IgD-negative memory B cell (primary cell): Measurements from ENCODE around the gene RFC4. TPM values are rescaled to one million over a fixed set of nuclear protein-coding genes. Genes with fewer than 3 reads are reported as not detected.
"Not testable (repeated sequence)": the region's sequence is repeated elsewhere in the genome, so short reads cannot be mapped to it uniquely, and the experiment has no call there.

Source experiments
- H3K27ac Mint-ChIP-seq, 3 donors: one replicate each; pipeline ENCODE4 v1.8.0; 2020 to 2022; ENCODE audit warnings: mild to moderate bottlenecking in 3 of 3, mixed read lengths in 3 of 3, moderate library complexity in 1 of 3
- H3K27me3 Mint-ChIP-seq: one replicate; pipeline ENCODE4 v1.8.0; 2021; ENCODE audit warnings: mixed read lengths
- H3K36me3 Mint-ChIP-seq: one replicate; pipeline ENCODE4 v1.8.0; 2020; ENCODE audit warnings: mild to moderate bottlenecking, mixed read lengths
- H3K4me1 Mint-ChIP-seq, 3 donors: one replicate each; pipeline ENCODE4 v1.8.0; 2020 to 2022; ENCODE audit warnings: mixed read lengths in 3 of 3, mild to moderate bottlenecking in 1 of 3
- H3K4me3 Mint-ChIP-seq, 4 donors: one replicate each; pipeline ENCODE4 v1.8.0; 2020 to 2022; ENCODE audit warnings: mild to moderate bottlenecking in 4 of 4, mixed read lengths in 4 of 4, moderate library complexity in 3 of 4
- H3K9me3 Mint-ChIP-seq, 3 donors: one replicate each; pipeline ENCODE4 v1.8.0; 2020 to 2021; ENCODE audit warnings: mixed read lengths in 3 of 3, mild to moderate bottlenecking in 1 of 3
- polyA plus RNA-seq: library from polyadenylated mRNA; unstranded; fragments of 300-500 nt; fragmentation: Illumina TruSeq; gene quantifications from one replicate; pipeline ENCODE4 v1.2.3, GENCODE V29; 2021

Gene RFC4
- polyA plus RNA-seq, 1 donor from 2014 or later: 25.0 TPM

- H3K36me3 Mint-ChIP-seq: no peaks in the 10 kb centered on the region
- no peaks in the 10 kb centered on the region for H3K9me3 Mint-ChIP-seq
- no peaks in the 10 kb centered on the region for H3K27me3 Mint-ChIP-seq
- H3K4me3 Mint-ChIP-seq: no peak overlapping the region
- no peaks in the 10 kb centered on the region for H3K4me1 Mint-ChIP-seq
- H3K27ac Mint-ChIP-seq: no peak overlapping the region
These were observed 7.8 kb upstream of the RFC4 start for GRCh38 chr3:186814100-186814499.

DNA sequence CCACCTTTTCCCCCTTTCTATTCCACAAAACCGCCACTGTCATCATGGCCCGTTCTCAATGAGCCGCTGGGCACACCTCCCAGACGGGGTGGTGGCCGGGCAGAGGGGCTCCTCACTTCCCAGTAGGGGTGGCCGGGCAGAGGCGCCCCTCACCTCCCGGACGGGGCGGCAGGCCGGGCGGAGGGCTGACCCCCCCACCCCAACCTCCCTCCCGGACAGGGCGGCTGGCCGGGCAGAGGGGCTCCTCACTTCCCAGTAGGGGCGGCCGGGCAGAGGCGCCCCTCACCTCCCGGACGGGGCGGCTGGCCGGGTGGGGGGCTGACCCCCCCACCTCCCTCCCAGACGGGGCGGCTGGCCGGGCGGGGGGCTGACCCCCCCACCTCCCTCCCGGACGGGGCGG, 5.0 kb upstream of the RFC4 start:
- H3K9me3 Mint-ChIP-seq, H3K4me3 Mint-ChIP-seq, H3K27me3 Mint-ChIP-seq: not testable (repeated sequence)

GRCh38 chr3:186810336-186810996, 4.2 kb upstream of the RFC4 start:
- Mint-ChIP-seq H3K27me3 (no peaks in the 10 kb centered on the region), H3K36me3 (no peaks in the 10 kb centered on the region), H3K9me3 (no peaks in the 10 kb centered on the region), H3K4me1 (peaks cover 6 to 9% (median 7%) of the 10 kb centered on the region in 3 donors), H3K4me3 (no peak overlapping the region), H3K27ac (no peak overlapping the region)

More for the DNA sequence above, 5.0 kb upstream of the RFC4 start:
- H3K36me3 Mint-ChIP-seq, H3K27ac Mint-ChIP-seq, H3K4me1 Mint-ChIP-seq: not testable (repeated sequence)

GRCh38 chr3:186807231-186807630, 949 bp upstream of the RFC4 start:
- H3K9me3 Mint-ChIP-seq: no peaks in the 10 kb centered on the region
- no peaks in the 10 kb centered on the region for H3K27me3 Mint-ChIP-seq
- H3K27ac Mint-ChIP-seq: peak overlapping the region; percentile 87 to 96 (median 93)
- peaks cover 2% of the 10 kb centered on the region for H3K36me3 Mint-ChIP-seq
- peak overlapping the region; percentile 96 to 99 (median 98) for H3K4me3 Mint-ChIP-seq
- peaks cover 7 to 16% (median 10%) of the 10 kb centered on the region in 3 donors for H3K4me1 Mint-ChIP-seq

DNA sequence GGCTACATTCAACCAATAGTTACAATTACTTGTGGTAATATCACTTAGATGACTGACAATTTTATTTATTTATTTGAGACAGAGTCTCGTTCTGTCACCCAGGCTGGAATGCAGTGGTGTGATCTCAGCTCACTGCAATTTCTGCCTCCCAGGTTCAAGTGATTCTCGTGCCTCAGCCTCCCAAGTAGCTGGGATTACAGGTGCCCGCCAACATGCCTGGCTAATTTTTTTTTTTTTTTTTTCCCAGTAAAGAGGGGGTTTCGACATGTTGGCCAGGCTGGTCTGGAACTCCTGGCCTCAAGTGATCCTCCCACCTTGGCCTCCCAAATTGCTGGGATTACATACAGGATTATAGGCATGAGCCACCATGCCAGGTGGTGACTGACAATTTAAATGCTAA, 2.8 kb downstream of the RFC4 start:
- peaks cover 10 to 26% (median 20%) of the 10 kb centered on the region in 3 donors for H3K4me1 Mint-ChIP-seq
- H3K27ac Mint-ChIP-seq, H3K27me3 Mint-ChIP-seq: not testable (repeated sequence)

GRCh38 chr3:186802701-186803100, 3.6 kb downstream of the RFC4 start:
- Mint-ChIP-seq H3K27ac (peak overlapping the region in 1 of 3 donors; percentile 65), H3K4me1 (peaks cover 10 to 26% (median 20%) of the 10 kb centered on the region in 3 donors), H3K36me3 (peaks cover 2% of the 10 kb centered on the region), H3K27me3 (no peaks in the 10 kb centered on the region), H3K9me3 (no peaks in the 10 kb centered on the region), H3K4me3 (peak overlapping the region in 1 of 4 donors; percentile 57)

More for the DNA sequence above, 2.8 kb downstream of the RFC4 start:
- not testable (repeated sequence) for H3K9me3 Mint-ChIP-seq, H3K36me3 Mint-ChIP-seq
- peak overlapping the region in 1 of 4 donors; percentile 32 for H3K4me3 Mint-ChIP-seq

GRCh38 chr3:186800285-186800684, 6.0 kb downstream of the RFC4 start:
- no peaks in the 10 kb centered on the region for H3K27me3 Mint-ChIP-seq
- H3K4me3 Mint-ChIP-seq: peak overlapping the region in 1 of 4 donors; percentile 88
- peaks cover 2% of the 10 kb centered on the region for H3K36me3 Mint-ChIP-seq
- peak overlapping the region in 2 of 3 donors; percentile 25 to 59 for H3K27ac Mint-ChIP-seq
- H3K4me1 Mint-ChIP-seq: peaks cover 3 to 15% (median 14%) of the 10 kb centered on the region in 3 donors
- H3K9me3 Mint-ChIP-seq: no peaks in the 10 kb centered on the region

DNA sequence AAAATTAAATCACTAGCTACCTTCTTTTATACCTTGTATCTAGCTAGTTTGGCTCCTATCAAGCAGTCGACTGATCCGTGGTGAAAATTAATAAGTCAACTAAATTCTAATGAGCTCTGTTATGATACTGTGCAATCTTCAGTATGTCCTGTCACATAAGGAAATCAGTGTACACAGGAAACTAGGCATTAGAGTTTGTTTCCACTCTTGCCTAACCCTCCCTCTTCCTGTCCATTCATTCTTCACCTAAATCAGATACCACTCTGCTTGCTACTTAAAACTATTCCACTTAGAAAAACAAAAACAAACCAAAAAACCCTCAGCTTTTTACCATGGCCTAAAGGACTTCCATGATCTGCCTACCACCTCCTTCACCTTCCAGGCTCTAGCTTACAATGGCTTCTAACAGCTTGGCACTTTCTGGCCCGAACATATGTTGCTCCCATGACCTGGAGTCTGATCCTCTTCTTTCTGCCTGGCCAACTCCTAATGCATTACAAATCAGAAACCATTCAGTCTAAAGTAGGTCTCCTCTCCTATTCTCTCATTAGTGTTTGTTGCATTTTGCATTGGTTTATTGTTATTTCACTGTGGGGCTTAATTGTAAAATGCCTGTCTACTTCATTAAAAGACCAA, 7.9 kb downstream of the RFC4 start:
- peaks cover 2% of the 10 kb centered on the region for H3K36me3 Mint-ChIP-seq
- H3K9me3 Mint-ChIP-seq: no peaks in the 10 kb centered on the region
- no peak overlapping the region for H3K27ac Mint-ChIP-seq
- H3K4me1 Mint-ChIP-seq: peaks cover 3 to 14% (median 9%) of the 10 kb centered on the region in 3 donors
- H3K4me3 Mint-ChIP-seq: no peak overlapping the region
- no peaks in the 10 kb centered on the region for H3K27me3 Mint-ChIP-seq

- Mint-ChIP-seq H3K36me3 (peaks cover 16% of the 10 kb centered on the region), H3K4me1 (peaks cover 30 to 40% (median 38%) of the 10 kb centered on the region in 3 donors), H3K4me3 (peak overlapping the region in 1 of 4 donors; percentile 72), H3K27me3 (no peaks in the 10 kb centered on the region), H3K27ac (peak overlapping the region; percentile 80 to 96 (median 94)), H3K9me3 (no peaks in the 10 kb centered on the region)
These were observed 15.9 kb downstream of the RFC4 start for GRCh38 chr3:186790261-186790981.

- Mint-ChIP-seq H3K4me3 (peak overlapping the region in 1 of 4 donors; percentile 96), H3K27ac (peak overlapping the region; percentile 80 to 96 (median 94)), H3K9me3 (no peaks in the 10 kb centered on the region), H3K27me3 (no peaks in the 10 kb centered on the region), H3K36me3 (peaks cover 16% of the 10 kb centered on the region), H3K4me1 (peaks cover 36 to 47% (median 44%) of the 10 kb centered on the region in 3 donors)
These were observed 16.6 kb downstream of the RFC4 start for GRCh38 chr3:186789554-186790260.

- Mint-ChIP-seq H3K27me3 (no peaks in the 10 kb centered on the region), H3K4me1 (peaks cover 44 to 51% (median 49%) of the 10 kb centered on the region in 3 donors), H3K36me3 (peaks cover 20% of the 10 kb centered on the region), H3K4me3 (peak overlapping the region; percentile 15 to 96 (median 56)), H3K9me3 (no peaks in the 10 kb centered on the region), H3K27ac (peak overlapping the region; percentile 80 to 96 (median 94))
These were observed 17.6 kb downstream of the RFC4 start for GRCh38 chr3:186788482-186789370.

DNA sequence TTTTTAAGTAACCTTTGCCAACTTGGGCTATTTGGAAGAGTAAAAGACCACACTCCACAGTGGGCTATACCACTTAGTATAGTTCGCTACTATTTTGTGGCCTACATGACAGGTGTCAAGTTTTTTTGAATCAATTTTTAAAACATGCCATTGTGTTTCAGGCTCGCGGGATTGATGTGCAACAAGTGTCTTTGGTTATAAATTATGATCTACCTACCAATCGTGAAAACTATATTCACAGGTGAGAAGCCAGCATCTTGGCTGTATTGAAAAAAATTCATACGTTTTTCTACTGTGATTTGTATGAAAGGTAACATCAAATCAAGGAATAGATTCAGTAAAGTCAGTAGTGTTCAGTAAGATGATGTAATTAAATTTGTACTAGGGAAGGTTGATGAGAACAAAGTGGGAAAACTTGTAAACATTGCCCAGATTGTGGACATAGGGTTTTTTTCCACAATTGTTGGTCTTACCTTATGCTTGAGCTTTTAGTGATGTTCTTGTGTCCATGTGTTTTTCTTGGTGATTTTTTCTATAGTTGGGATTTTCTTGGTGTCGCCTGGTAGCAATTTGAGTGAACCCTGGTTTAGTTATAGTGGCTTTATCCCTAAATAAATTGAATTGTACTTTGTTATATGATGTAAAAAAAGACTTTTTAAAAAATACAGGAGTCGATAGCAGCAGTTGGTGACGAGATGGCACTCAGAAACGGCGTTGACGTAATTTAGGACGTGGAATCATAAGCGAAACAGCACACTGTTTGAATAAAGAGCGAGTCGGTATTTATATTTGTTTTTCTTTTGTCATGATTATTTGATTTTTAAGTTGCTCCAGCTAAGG, 18.4 kb downstream of the RFC4 start:
- Mint-ChIP-seq H3K36me3 (peaks cover 20% of the 10 kb centered on the region), H3K4me3 (peak overlapping the region; percentile 34 to 96 (median 84)), H3K27me3 (no peaks in the 10 kb centered on the region), H3K27ac (peak overlapping the region; percentile 80 to 96 (median 94)), H3K4me1 (peaks cover 47 to 55% (median 49%) of the 10 kb centered on the region in 3 donors), H3K9me3 (no peaks in the 10 kb centered on the region)

- H3K27me3 Mint-ChIP-seq: no peaks in the 10 kb centered on the region
- H3K9me3 Mint-ChIP-seq: no peaks in the 10 kb centered on the region
- H3K36me3 Mint-ChIP-seq: peaks cover 20% of the 10 kb centered on the region
- peaks cover 54 to 61% (median 55%) of the 10 kb centered on the region in 3 donors for H3K4me1 Mint-ChIP-seq
- peak overlapping the region; percentile 48 to 96 (median 81) for H3K4me3 Mint-ChIP-seq
- H3K27ac Mint-ChIP-seq: peak overlapping the region; percentile 80 to 96 (median 94)
These were observed 19.4 kb downstream of the RFC4 start for GRCh38 chr3:186786922-186787321.
